ENCODE results near the gene AP1B1. TPM values are rescaled to one million over a fixed set of nuclear protein-coding genes. Genes with fewer than 3 reads are reported as not detected.

AP1B1 gene
- total and polyA plus RNA-seq, 2 of the 8 experiments (the other 6 are each of a cell fraction or from before 2014, with no cell fraction given), result 64.2 to 86.8 TPM

DNA sequence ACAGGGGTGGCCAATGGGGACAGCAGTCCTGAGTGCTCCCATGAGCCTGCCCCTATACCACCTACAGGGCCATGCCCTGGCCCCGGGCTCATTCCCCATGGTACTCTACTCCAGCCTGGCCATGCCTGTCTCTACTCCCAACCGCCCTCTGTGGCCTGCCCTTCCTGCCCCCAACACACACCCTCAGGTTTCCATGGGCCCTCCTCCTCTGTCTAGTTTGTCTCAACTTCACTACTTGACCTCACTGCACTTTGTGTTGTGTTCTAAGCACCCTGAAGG lies 46.6 kb downstream of the AP1B1 start:
- CTCF ChIA-PET (ENCODE audit: partially characterized antibody), result interaction anchor here (0.6 to 1.7 kb wide), 6 partner anchors 10 to 404 kb away, joined by 3 to 6 read pairs (median 3); no protein-coding TSS in a partner anchor
- no peak overlapping the region for H3K27ac ChIP-seq (ENCODE audit: low read depth, low read length)
- TF ChIP-seq CTBP2 (IDR thresholded peaks at IDR 0.05; ENCODE audit: borderline replicate concordance, insufficient read depth, insufficient read length, low read length) (no peak), SRF (IDR thresholded peaks at IDR 0.05; ENCODE audit: low read depth, low read length) (no peak), EGR1 (IDR thresholded peaks at IDR 0.05; ENCODE audit: borderline replicate concordance, low read depth, low read length) (no peak), EZH2 (IDR thresholded peaks at IDR 0.05; ENCODE audit: low read depth, low read length, severe bottlenecking) (no peak), POLR2A (IDR thresholded peaks at IDR 0.05; ENCODE audit: control extremely low read depth in 1 of 2, low read depth in 2 of 2, low read length in 2 of 2) (no peak), RFX5 (IDR thresholded peaks at IDR 0.05; ENCODE audit: borderline replicate concordance, low read depth, low read length) (no peak), EP300 (IDR thresholded peaks at IDR 0.05; ENCODE audit: borderline replicate concordance in 1 of 2, low read depth in 2 of 2, low read length in 2 of 2) (no peak), SIX5 (IDR thresholded peaks at IDR 0.05; ENCODE audit: low read depth, low read length) (no peak), JUN (IDR thresholded peaks at IDR 0.05; ENCODE audit: low read depth, low read length) (no peak), CHD1 (IDR thresholded peaks at IDR 0.05; ENCODE audit: low read depth, low read length) (no peak), TAF7 (optimal IDR thresholded peaks at IDR 0.05; ENCODE audit: borderline replicate concordance, low read depth, low read length) (no peak), KDM5A (IDR thresholded peaks at IDR 0.05; ENCODE audit: low read length) (no peak), CBX5 (IDR thresholded peaks at IDR 0.05; ENCODE audit: low read depth, low read length) (no peak), SP1 (IDR thresholded peaks at IDR 0.05; ENCODE audit: low read depth, low read length) (no peak)
- TF ChIP-seq, protein P1, sequence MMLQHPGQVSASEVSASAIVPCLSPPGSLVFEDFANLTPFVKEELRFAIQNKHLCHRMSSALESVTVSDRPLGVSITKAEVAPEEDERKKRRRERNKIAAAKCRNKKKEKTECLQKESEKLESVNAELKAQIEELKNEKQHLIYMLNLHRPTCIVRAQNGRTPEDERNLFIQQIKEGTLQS (IDR thresholded peaks at IDR 0.05; ENCODE audit: insufficient read depth, low read depth, low read length), result no peak

More for the DNA sequence above, 46.6 kb downstream of the AP1B1 start:
- Histone ChIP-seq H2BK15ac (ENCODE audit: low read length) (no peak overlapping the region), H3K18ac (ENCODE audit: extremely low read depth, low read length) (no peak overlapping the region), H2BK5ac (ENCODE audit: low read depth, low read length) (no peak overlapping the region), H3K9ac (replicated peaks in 1 of 4; ENCODE audit: extremely low read depth in 1 of 4, low read depth in 3 of 4, low read length in 3 of 4) (no peak overlapping the region), H3K23me2 (ENCODE audit: low read depth, low read length) (no peaks in the 10 kb centered on the region), H3K9me3 (ENCODE audit: insufficient read depth in 2 of 2, low read depth in 1 of 2, low read length in 1 of 2) (no peaks in the 10 kb centered on the region), H2BK12ac (ENCODE audit: low read depth, low read length) (no peak overlapping the region), H3K4me1 (replicated peaks in 1 of 4; ENCODE audit: control insufficient read depth in 3 of 4, insufficient read depth in 4 of 4, low read length in 3 of 4) (no peaks in the 10 kb centered on the region), H3K4me2 (ENCODE audit: insufficient read depth in 1 of 2, low read depth in 2 of 2, low read length in 2 of 2) (no peak overlapping the region), H3K36me3 (ENCODE audit: control insufficient read depth in 2 of 4, insufficient read depth in 4 of 4, low read length in 3 of 4) (peaks cover 4 to 37% (median 21%) of the 10 kb centered on the region in 4 experiments; a peak in 7 of 8 replicates), H3K56ac (replicated peaks; ENCODE audit: insufficient read length, low read depth, low read length) (no peak overlapping the region), H4K8ac (ENCODE audit: extremely low read depth, insufficient read depth, low read length) (no peak overlapping the region), H4K91ac (replicated peaks; ENCODE audit: insufficient read length, low read length) (no peak overlapping the region), H3K4me3 (ENCODE audit: extremely low read depth in 1 of 4, insufficient read depth in 2 of 4, low read depth in 3 of 4, low read length in 4 of 4) (no peak overlapping the region), H3K14ac (ENCODE audit: insufficient read length) (no peak overlapping the region), H3K79me2 (ENCODE audit: control insufficient read depth in 1 of 2, insufficient read depth in 2 of 2, low read length in 2 of 2) (no peaks in the 10 kb centered on the region), H2BK120ac (replicated peaks; ENCODE audit: low read depth, low read length) (no peak overlapping the region), H2AK5ac (ENCODE audit: low read depth, low read length) (no peak overlapping the region), H2BK20ac (ENCODE audit: low read length) (no peak overlapping the region), H3K23ac (ENCODE audit: insufficient read length) (no peak overlapping the region), H2AFZ (ENCODE audit: low read length) (no peak overlapping the region), H3K27me3 (replicated peaks in 1 of 4; ENCODE audit: control insufficient read depth in 3 of 4, extremely low read depth in 1 of 4, insufficient read depth in 3 of 4, low read length in 3 of 4) (no peaks in the 10 kb centered on the region), H4K5ac (ENCODE audit: insufficient read length, low read depth, low read length) (no peak overlapping the region), H3K79me1 (ENCODE audit: low read depth, low read length) (no peaks in the 10 kb centered on the region), H3K4ac (replicated peaks; ENCODE audit: insufficient read length, low read depth, low read length) (no peak overlapping the region), H4K20me1 (replicated peaks in 1 of 2; ENCODE audit: control insufficient read depth in 1 of 2, insufficient read depth in 2 of 2, low read length in 2 of 2) (peaks cover 1 to 9% of the 10 kb centered on the region in 2 experiments)
- POLR2A ChIA-PET (ENCODE audit: partially characterized antibody), result interaction anchor here (0.9 to 1.2 kb wide), 3 partner anchors 9 to 28 kb away, joined by 3 read pairs; no protein-coding TSS in a partner anchor
- WGBS, 2 experiments (ENCODE audit: extremely low coverage in 1 of 2, insufficient coverage in 1 of 2, insufficient read length in 1 of 2, insufficient replicate concordance in 2 of 2, low coverage in 1 of 2, low lambda C conversion rate in 2 of 2, missing lambda C conversion rate in 1 of 2), result 80% methylated on average over 2 of the region's 2 CpGs; no CpG with 5 or more reads in 1 of the 2 experiments
- DNase-seq (ENCODE audit: low read depth in 1 of 2, low spot score in 2 of 2) (no peak), FAIRE-seq (no peak)

Data from H1 (cell line).